GM19438 (cell line): ENCODE results near the gene THRA.
A peak's percentile ranks its signal among the peaks of the same experiment; 100 is the strongest.

Experiments used
- ATAC-seq: cut with Tn5 transposase; IDR thresholded peaks from one replicate; pipeline ENCODE4 v1.9.1; 2021; ENCODE audit warnings: low read depth; ENCODE audit not compliant: unreplicated experiment

The THRA gene

GRCh38 chr17:40063187-40063771, 514 bp downstream of the THRA start:
- ATAC-seq = peak; percentile 23

- no peak for ATAC-seq
Measured at GRCh38 chr17:40063901-40064531, 1.3 kb downstream of the THRA start.

GRCh38 chr17:40064971-40065768, 2.4 kb downstream of the THRA start:
- no peak for ATAC-seq

- no peak for ATAC-seq
Measured at GRCh38 chr17:40065769-40066510, 3.2 kb downstream of the THRA start.

- ATAC-seq = no peak
Measured at GRCh38 chr17:40067710-40068109, 4.9 kb downstream of the THRA start.

GRCh38 chr17:40068129-40068581, 5.4 kb downstream of the THRA start:
- no peak for ATAC-seq

- no peak for ATAC-seq
Measured at GRCh38 chr17:40068584-40068916, 5.8 kb downstream of the THRA start.

GRCh38 chr17:40068917-40069750, 6.4 kb downstream of the THRA start:
- no peak for ATAC-seq

GRCh38 chr17:40069751-40070708, 7.3 kb downstream of the THRA start:
- ATAC-seq = no peak

- no peak for ATAC-seq
Measured at GRCh38 chr17:40070709-40071312, 8.0 kb downstream of the THRA start.

- ATAC-seq = no peak
Measured at GRCh38 chr17:40071313-40072039, 8.7 kb downstream of the THRA start.

GRCh38 chr17:40072040-40072734, 9.4 kb downstream of the THRA start:
- ATAC-seq = no peak

- ATAC-seq = no peak
Measured at GRCh38 chr17:40072735-40073346, 10.1 kb downstream of the THRA start.

- ATAC-seq = no peak
Measured at GRCh38 chr17:40073454-40074174, 10.8 kb downstream of the THRA start.

GRCh38 chr17:40074175-40074512, 11.4 kb downstream of the THRA start:
- no peak for ATAC-seq

GRCh38 chr17:40074871-40075200, 12.1 kb downstream of the THRA start:
- ATAC-seq = no peak
